Stomach (tissue), 9 donors: ENCODE measurements around the gene NPC1L1. TPM values are rescaled to one million over a fixed set of nuclear protein-coding genes. Genes with fewer than 3 reads are reported as not detected.

ENCODE experiments used
- DNase-seq, 2 donors: peaks; one replicate each; pipeline versions ENCODE4 v3.0.0 to v3.0.0-alpha.2; 2013 to 2019
- H3K27ac ChIP-seq, 5 donors: fragments of 200-600 bp in 4 of 5; sonication (generic) in 4 of 5; one replicate each; pipeline ENCODE4 v1.5.1; 2013 to 2019; ENCODE audit warnings: mild to moderate bottlenecking in 1 of 5, moderate library complexity in 1 of 5
- H3K27me3 ChIP-seq, 3 donors: fragments of 200-600 bp; sonication (generic); one replicate each; pipeline ENCODE4 v1.5.1; 2017 to 2019; ENCODE audit warnings: mixed run types in 1 of 3
- H3K36me3 ChIP-seq, 4 donors: fragments of 200-600 bp; sonication (generic); 1 replicate in 3 of 4; 2 replicates in 1 of 4; pipeline ENCODE4 v1.5.1; 2016 to 2019
- H3K4me1 ChIP-seq, 4 donors: fragments of 200-600 bp; sonication (generic); one replicate each; pipeline ENCODE4 v1.5.1; 2016 to 2019
- H3K4me3 ChIP-seq, 4 donors: fragments of 200-600 bp; sonication (generic) in 3 of 4; one replicate each; pipeline ENCODE4 v1.5.1; 2016 to 2019; ENCODE audit warnings: mild to moderate bottlenecking in 1 of 4
- H3K9me3 ChIP-seq, 4 donors: fragments of 200-600 bp; sonication (generic); one replicate each; pipeline ENCODE4 v1.5.1; 2016 to 2019
- EP300 ChIP-seq: sonication (generic); formaldehyde crosslinking; IDR thresholded peaks from one replicate; pipeline ENCODE4 v1.6.1; 2017; ENCODE audit warnings: antibody characterized with exemption
- POLR2A ChIP-seq, 4 donors: fragments of 450-650 bp; IDR thresholded peaks; one replicate each; pipeline ENCODE4 v1.6.1; 2016; ENCODE audit warnings: antibody characterized with exemption in 4 of 4, control low read depth in 2 of 4, mild to moderate bottlenecking in 1 of 4, moderate library complexity in 1 of 4
- POLR2AphosphoS5 ChIP-seq, 3 donors: sonication (generic); formaldehyde crosslinking; IDR thresholded peaks; one replicate each; pipeline ENCODE4 v1.6.1; 2016; ENCODE audit warnings: antibody characterized with exemption in 3 of 3
- WGBS, 5 donors: extraction: QIAGEN DNeasy Blood & Tissue Kit in 3 of 5; methylation state at CpG; one replicate each; pipeline versions ENCODE4 v1.1.5 to v1.1.7; 2013 to 2018; 5-methylcytosine and 5-hydroxymethylcytosine counted together
- intact Hi-C: fragments of 100-400 bp; cut with DNase I; formaldehyde crosslinking; loops from one replicate; pipeline ENCODE4 v1.15.1; 2023; ENCODE audit warnings: low total_unique reads
- polyA plus RNA-seq, 3 donors: library from polyadenylated mRNA; stranded (reverse); fragments of 200-250 nt; gene quantifications; one replicate each; pipeline ENCODE4 v1.2.3, GENCODE V29; 2013
- total RNA-seq, 5 donors: library from RNA; depleted of rRNA; stranded (reverse); fragments of >200 nt; gene quantifications; one replicate each; pipeline versions ENCODE4 v1.1.0 to v1.2.3, GENCODE V29; 2014 to 2016
- TF ChIP-seq, protein P1 (sequence below), 7 experiments: fragments of 450-650 bp in 4 of 7; fragments of 200-600 bp in 3 of 7; sonication (generic) in 3 of 7; IDR thresholded peaks; one replicate each; pipeline ENCODE4 v1.5.1; 2016 to 2019; ENCODE audit warnings: antibody characterized with exemption in 7 of 7, control low read depth in 2 of 7, mild to moderate bottlenecking in 1 of 7
- donor health status: healthy with polysubstance abuse.
- donor health status: Bipolar disorder and iron deficiency.
- donor health status: healthy.

NPC1L1 gene
- total and polyA plus RNA-seq, 8 donors, result 0.12 to 4.9 (median 1.1) TPM; not detected in 3

DNA sequence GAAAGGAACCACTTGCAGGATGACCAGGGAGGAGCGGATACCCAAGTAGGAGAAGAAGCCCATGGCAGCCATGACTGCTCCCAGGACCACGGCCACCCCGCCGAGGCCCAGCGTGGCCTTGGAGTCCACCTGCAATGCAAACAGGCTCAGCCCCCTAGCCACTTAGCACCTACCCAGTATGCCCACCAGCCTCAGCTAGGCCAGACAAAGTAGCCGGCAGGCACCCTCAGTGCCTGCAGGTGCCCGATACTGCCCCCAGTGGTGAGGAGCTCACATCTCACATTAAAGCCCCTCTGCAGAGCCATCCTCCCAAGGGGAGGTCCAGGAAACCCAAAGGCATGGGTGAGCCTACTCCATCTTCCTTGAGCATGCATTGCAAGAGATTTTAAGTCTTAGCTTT, 6.6 kb downstream of the NPC1L1 start:
- DNase-seq, result peak in 1 of 2 donors; percentile 68
- H3K27ac ChIP-seq, result no peak overlapping the region
- H3K9me3 ChIP-seq, result no peaks in the 10 kb centered on the region
- intact Hi-C loops, result no loop called here
- H3K4me1 ChIP-seq, result peaks cover 0 to 11% (median 2%) of the 10 kb centered on the region in 4 donors
- H3K36me3 ChIP-seq, result no peaks in the 10 kb centered on the region
- H3K27me3 ChIP-seq, result no peaks in the 10 kb centered on the region
- TF ChIP-seq, protein P1, sequence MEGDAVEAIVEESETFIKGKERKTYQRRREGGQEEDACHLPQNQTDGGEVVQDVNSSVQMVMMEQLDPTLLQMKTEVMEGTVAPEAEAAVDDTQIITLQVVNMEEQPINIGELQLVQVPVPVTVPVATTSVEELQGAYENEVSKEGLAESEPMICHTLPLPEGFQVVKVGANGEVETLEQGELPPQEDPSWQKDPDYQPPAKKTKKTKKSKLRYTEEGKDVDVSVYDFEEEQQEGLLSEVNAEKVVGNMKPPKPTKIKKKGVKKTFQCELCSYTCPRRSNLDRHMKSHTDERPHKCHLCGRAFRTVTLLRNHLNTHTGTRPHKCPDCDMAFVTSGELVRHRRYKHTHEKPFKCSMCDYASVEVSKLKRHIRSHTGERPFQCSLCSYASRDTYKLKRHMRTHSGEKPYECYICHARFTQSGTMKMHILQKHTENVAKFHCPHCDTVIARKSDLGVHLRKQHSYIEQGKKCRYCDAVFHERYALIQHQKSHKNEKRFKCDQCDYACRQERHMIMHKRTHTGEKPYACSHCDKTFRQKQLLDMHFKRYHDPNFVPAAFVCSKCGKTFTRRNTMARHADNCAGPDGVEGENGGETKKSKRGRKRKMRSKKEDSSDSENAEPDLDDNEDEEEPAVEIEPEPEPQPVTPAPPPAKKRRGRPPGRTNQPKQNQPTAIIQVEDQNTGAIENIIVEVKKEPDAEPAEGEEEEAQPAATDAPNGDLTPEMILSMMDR (IDR thresholded peaks at IDR 0.05), result peak in 3 of 7 experiments; percentile 10 to 27 (median 17)
- no peak for TF ChIP-seq POLR2A (IDR thresholded peaks at IDR 0.05)
- no peak overlapping the region for H3K4me3 ChIP-seq
- 60 to 83% (median 62%) methylated on average over 1 to 7 of the region's 7 CpGs for WGBS, 5 donors

DNA sequence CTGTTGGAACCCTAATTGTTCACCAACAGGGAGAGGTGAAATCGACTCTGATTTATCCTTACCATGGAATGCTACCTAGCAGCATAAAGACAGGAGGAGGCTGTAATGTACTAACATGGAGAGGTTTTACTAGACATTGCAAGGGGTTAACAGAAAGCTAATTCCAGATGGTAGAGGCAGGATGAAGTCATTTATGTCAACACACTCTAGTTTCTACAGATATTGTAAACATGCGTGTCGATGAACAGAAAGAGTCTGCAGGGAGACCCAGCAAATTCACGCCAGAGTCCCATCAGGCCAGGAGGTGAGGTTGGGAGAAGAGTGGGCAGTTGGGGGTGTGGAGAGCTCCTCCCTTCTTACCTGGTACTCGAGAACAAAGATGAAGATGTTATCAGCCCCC, 7.0 kb downstream of the NPC1L1 start:
- peak in 1 of 2 donors; percentile 37 for DNase-seq
- TF ChIP-seq POLR2A (IDR thresholded peaks at IDR 0.05) (no peak), POLR2AphosphoS5 (IDR thresholded peaks at IDR 0.05) (no peak), EP300 (no peak)
- TF ChIP-seq, protein P1 (IDR thresholded peaks at IDR 0.05), result no peak
- WGBS, 5 donors, result 37 to 57% (median 45%) methylated on average over 5 of the region's 5 CpGs
- intact Hi-C loops, result no loop called here
- Histone ChIP-seq H3K9me3 (no peaks in the 10 kb centered on the region), H3K27me3 (no peaks in the 10 kb centered on the region), H3K36me3 (no peaks in the 10 kb centered on the region), H3K27ac (no peak overlapping the region), H3K4me3 (no peak overlapping the region), H3K4me1 (peaks cover 0 to 11% (median 2%) of the 10 kb centered on the region in 4 donors)

DNA sequence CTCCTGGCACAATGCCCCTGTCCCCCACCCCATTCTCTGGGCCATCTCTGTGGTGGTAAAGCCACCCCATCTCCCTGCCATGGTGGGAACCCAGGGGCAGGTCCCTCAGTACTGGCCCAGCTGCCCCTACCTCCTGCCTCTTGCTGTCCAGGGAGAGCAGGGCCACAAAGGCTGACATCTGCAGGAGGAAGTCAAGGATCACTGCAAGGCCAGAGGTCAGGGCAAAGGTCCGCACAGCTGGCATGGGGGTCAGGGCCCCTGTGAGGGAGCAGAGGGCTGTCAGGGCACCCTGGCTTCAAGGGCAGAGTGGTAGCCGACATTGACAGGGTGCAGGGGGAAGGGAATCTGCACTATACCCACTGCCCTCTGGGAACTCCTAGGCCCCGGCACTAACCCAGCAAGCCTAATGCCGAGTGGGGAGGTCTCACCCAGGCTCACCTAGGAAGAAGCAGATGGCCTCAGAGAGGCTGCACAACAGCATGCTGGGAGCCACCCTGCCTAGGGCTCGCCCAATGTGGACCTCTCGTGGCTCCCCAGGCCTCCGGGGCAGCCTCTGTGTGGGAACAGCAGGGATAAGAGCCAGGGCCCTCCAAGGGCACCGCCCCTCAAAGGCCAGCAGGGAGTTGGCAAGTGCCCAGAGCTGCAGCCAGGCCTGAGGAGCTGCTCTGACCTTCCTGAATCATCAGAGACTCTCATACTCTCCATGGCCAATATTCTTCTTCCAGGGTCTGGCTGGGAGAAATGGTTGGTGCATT, 7.7 kb downstream of the NPC1L1 start:
- Histone ChIP-seq H3K27me3 (no peaks in the 10 kb centered on the region), H3K4me1 (peaks cover 0 to 11% (median 2%) of the 10 kb centered on the region in 4 donors), H3K36me3 (no peaks in the 10 kb centered on the region), H3K27ac (no peak overlapping the region), H3K9me3 (no peaks in the 10 kb centered on the region), H3K4me3 (no peak overlapping the region)
- WGBS, 5 donors, result 67 to 77% (median 71%) methylated on average over 4 to 8 of the region's 8 CpGs
- peak in 1 of 2 donors; percentile 20 for DNase-seq
- intact Hi-C loops, result no loop called here
- TF ChIP-seq, protein P1 (IDR thresholded peaks at IDR 0.05), result no peak
- TF ChIP-seq EP300, result no peak
- TF ChIP-seq POLR2AphosphoS5 (IDR thresholded peaks at IDR 0.05), result no peak
- TF ChIP-seq POLR2A (IDR thresholded peaks at IDR 0.05), result no peak

DNA sequence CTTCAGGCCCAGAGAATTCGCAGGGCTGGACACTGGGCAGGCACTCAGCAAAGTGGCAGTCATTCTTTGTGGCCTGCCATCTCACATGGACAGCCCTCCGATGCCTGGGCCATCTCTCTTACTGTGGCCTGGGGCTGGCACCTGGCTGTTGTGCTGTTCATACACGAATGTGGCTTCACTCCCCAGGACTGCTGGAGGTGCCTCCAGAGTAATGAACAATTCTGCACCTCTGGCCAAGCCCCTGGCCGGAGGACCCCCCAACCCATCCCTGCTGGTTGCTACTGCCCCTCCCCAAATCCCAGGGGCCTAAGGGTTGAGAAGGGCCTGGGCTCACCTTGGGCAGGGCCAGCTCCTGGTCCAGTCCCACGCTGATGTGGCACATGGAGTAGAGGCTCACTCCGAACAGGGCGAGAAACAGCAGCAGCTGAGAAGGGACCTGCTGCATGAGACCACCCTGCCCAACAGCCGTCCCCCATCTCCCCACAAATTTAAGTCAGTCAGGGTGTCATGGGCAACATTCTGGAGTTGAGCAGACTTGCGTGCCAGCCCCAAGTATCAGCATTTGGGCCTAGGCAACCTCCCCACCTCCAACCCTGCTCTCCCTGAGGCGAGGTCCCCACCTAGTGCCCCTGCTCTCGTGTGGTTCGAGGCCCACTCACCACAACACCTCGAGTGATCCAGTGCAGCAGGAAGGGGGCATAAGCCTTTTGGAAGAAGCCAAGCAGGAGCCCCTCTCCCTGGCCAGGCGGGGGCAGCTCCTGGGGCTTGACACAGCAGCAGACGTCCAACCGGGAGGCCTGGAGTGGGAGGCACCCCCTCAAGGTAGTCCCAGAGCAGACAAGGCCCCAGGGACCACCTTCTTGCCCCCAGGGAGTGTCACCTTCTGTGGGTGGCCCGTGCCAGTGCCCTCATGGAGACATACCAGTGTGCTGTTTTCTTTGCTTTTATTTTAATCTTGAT, 9.4 kb downstream of the NPC1L1 start:
- DNase-seq, result peak in 1 of 2 donors; percentile 21
- WGBS, 5 donors, result 79 to 87% (median 84%) methylated on average over 13 to 17 of the region's 17 CpGs
- Histone ChIP-seq H3K4me3 (no peak overlapping the region), H3K27me3 (no peaks in the 10 kb centered on the region), H3K27ac (no peak overlapping the region), H3K36me3 (no peaks in the 10 kb centered on the region), H3K9me3 (peaks cover 0 to 7% (median 5%) of the 10 kb centered on the region in 4 donors), H3K4me1 (peaks cover 0 to 11% (median 2%) of the 10 kb centered on the region in 4 donors)
- intact Hi-C loops, result no loop called here
- no peak for TF ChIP-seq POLR2AphosphoS5 (IDR thresholded peaks at IDR 0.05)
- TF ChIP-seq, protein P1 (IDR thresholded peaks at IDR 0.05), result no peak
- no peak for TF ChIP-seq POLR2A (IDR thresholded peaks at IDR 0.05)
- no peak for TF ChIP-seq EP300
